Lung (tissue), 12 donors: Measurements from ENCODE around the gene SYNPR. TPM values are rescaled to one million over a fixed set of nuclear protein-coding genes. Genes with fewer than 3 reads are reported as not detected.

Source experiments
- ATAC-seq: fragments of 200-7000 bp; cut with Tn5 transposase; one replicate; pipeline ENCODE4 v1.9.1; 2020; ENCODE audit warnings: moderate number of reproducible peaks; ENCODE audit not compliant: insufficient read depth, low FRiP score
- DNase-seq, 3 donors: peaks; one replicate each; pipeline ENCODE4 v3.0.0-alpha.2; 2013 to 2017
- H3K27ac ChIP-seq, 2 donors: one replicate each; pipeline ENCODE4 v1.5.1; 2013; ENCODE audit warnings: mild to moderate bottlenecking in 2 of 2, moderate library complexity in 2 of 2, control low read depth in 1 of 2, inconsistent platforms in 1 of 2, low read depth in 1 of 2, low read length in 1 of 2
- H3K27me3 ChIP-seq, 3 donors: one replicate each; pipeline ENCODE4 v1.5.1; 2013; ENCODE audit warnings: low read length in 2 of 3; ENCODE audit not compliant: control insufficient read depth in 3 of 3, insufficient read depth in 3 of 3
- H3K36me3 ChIP-seq, 4 donors: one replicate each; pipeline ENCODE4 v1.5.1; 2013; ENCODE audit warnings: low read length in 4 of 4, mild to moderate bottlenecking in 1 of 4, moderate library complexity in 1 of 4; ENCODE audit not compliant: control insufficient read depth in 4 of 4, insufficient read depth in 4 of 4
- H3K4me1 ChIP-seq, 5 donors: one replicate each; pipeline ENCODE4 v1.5.1; 2013; ENCODE audit warnings: low read length in 5 of 5, mild to moderate bottlenecking in 2 of 5, moderate library complexity in 1 of 5; ENCODE audit not compliant: control insufficient read depth in 5 of 5, insufficient read depth in 5 of 5
- H3K4me3 ChIP-seq: one replicate; pipeline ENCODE4 v1.5.1; 2013; ENCODE audit warnings: mild to moderate bottlenecking, control low read depth, moderate library complexity
- H3K9ac ChIP-seq, 2 donors: one replicate each; pipeline ENCODE4 v1.5.1; 2013; ENCODE audit warnings: low read length in 2 of 2, control low read depth in 1 of 2; ENCODE audit not compliant: insufficient read depth in 1 of 2
- H3K9me3 ChIP-seq, 4 donors: one replicate each; pipeline ENCODE4 v1.5.1; 2013; ENCODE audit warnings: low read length in 3 of 4, mild to moderate bottlenecking in 1 of 4, moderate library complexity in 1 of 4; ENCODE audit not compliant: control insufficient read depth in 4 of 4, insufficient read depth in 3 of 4
- WGBS, 2 donors: extraction: QIAGEN DNeasy Blood & Tissue Kit; methylation state at CpG; one replicate each; pipeline ENCODE4 v1.1.7; 2013; 5-methylcytosine and 5-hydroxymethylcytosine counted together
- polyA plus RNA-seq, 2 donors: library from polyadenylated mRNA; stranded (reverse); fragments of 200-250 nt; gene quantifications; one replicate each; pipeline ENCODE4 v1.2.1, GENCODE V29; 2013
- total RNA-seq, 2 donors: library from RNA; depleted of rRNA in 1 of 2; stranded (reverse); fragments of >200 nt in 1 of 2; gene quantifications; one replicate each; pipeline ENCODE4 v1.2.1, GENCODE V29; 2014 to 2021
- TF ChIP-seq, protein P1 (sequence below): IDR thresholded peaks from 2 replicates; pipeline ENCODE4 v1.5.1; 2012; ENCODE audit warnings: mild to moderate bottlenecking; ENCODE audit errors: control extremely low read depth, extremely low read depth
- donor health status: control.
- donor health status: control.
- donor health status: Bipolar disorder and iron deficiency.
- donor health status: healthy.
- donor health status: DM: yes; HTN: yes; CAD: no.

The SYNPR gene
- total and polyA plus RNA-seq, 4 donors: 0.43 TPM; not detected in 3

DNA sequence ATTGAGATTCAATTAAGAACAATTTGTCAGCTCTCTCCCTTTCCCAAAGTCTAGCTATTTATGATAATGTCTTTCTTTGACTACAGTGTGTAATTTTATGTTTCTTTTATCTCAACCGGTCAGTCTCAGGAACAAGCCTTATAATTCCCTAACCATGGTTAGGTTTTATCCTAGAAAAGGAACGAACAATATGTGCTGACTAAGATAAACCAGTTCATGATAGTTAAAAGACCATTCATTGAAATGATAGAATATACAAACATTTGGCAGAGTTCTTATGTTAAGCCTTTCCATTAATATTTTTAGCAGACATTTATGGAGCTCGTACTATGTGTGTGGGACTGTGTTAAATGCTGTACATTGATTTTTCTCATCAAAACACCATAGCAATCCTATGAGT is 106.3 kb downstream of the SYNPR start:
- peak in 2 of 3 donors; percentile 8 to 17 for DNase-seq
- H3K4me1 ChIP-seq: peaks cover 0 to 6% (median 0%) of the 10 kb centered on the region in 5 donors
- no peak overlapping the region for H3K27ac ChIP-seq
- no peaks in the 10 kb centered on the region for H3K36me3 ChIP-seq
- no peaks in the 10 kb centered on the region for H3K9me3 ChIP-seq
- no peak overlapping the region for H3K9ac ChIP-seq
- H3K4me3 ChIP-seq: no peak overlapping the region
- TF ChIP-seq, protein P1, sequence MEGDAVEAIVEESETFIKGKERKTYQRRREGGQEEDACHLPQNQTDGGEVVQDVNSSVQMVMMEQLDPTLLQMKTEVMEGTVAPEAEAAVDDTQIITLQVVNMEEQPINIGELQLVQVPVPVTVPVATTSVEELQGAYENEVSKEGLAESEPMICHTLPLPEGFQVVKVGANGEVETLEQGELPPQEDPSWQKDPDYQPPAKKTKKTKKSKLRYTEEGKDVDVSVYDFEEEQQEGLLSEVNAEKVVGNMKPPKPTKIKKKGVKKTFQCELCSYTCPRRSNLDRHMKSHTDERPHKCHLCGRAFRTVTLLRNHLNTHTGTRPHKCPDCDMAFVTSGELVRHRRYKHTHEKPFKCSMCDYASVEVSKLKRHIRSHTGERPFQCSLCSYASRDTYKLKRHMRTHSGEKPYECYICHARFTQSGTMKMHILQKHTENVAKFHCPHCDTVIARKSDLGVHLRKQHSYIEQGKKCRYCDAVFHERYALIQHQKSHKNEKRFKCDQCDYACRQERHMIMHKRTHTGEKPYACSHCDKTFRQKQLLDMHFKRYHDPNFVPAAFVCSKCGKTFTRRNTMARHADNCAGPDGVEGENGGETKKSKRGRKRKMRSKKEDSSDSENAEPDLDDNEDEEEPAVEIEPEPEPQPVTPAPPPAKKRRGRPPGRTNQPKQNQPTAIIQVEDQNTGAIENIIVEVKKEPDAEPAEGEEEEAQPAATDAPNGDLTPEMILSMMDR: no peak
- no peaks in the 10 kb centered on the region for H3K27me3 ChIP-seq
- ATAC-seq: no peak
- WGBS, 2 donors: 67 to 78% methylated on average over 3 of the region's 3 CpGs

DNA sequence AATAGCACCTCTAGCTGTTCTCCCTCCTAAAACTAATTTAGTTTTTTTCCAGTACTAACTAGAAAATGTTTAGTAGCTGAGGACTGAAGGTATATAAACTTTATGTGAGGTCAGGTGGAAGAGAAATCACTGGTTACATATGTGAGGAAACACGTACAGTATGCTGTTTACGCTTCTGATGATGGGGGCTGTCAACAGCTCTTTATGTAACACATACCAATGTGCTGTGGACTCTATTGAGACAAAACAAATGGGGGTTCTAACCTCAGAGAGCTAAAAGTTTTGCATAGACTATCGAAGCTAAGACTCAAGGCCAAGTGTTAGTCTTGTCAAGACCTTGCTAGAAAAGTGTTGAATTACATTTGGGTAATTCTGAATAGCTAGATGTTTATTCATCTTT is 107.5 kb downstream of the SYNPR start:
- no peak overlapping the region for H3K9ac ChIP-seq
- no peaks in the 10 kb centered on the region for H3K9me3 ChIP-seq
- TF ChIP-seq, protein P1: no peak
- H3K27ac ChIP-seq: no peak overlapping the region
- DNase-seq: peak in 1 of 3 donors; percentile 13
- no peaks in the 10 kb centered on the region for H3K27me3 ChIP-seq
- peaks cover 0 to 6% (median 0%) of the 10 kb centered on the region in 5 donors for H3K4me1 ChIP-seq
- 40 to 49% methylated on average over 3 of the region's 3 CpGs for WGBS, 2 donors
- H3K4me3 ChIP-seq: no peak overlapping the region
- no peaks in the 10 kb centered on the region for H3K36me3 ChIP-seq
- no peak for ATAC-seq

DNA sequence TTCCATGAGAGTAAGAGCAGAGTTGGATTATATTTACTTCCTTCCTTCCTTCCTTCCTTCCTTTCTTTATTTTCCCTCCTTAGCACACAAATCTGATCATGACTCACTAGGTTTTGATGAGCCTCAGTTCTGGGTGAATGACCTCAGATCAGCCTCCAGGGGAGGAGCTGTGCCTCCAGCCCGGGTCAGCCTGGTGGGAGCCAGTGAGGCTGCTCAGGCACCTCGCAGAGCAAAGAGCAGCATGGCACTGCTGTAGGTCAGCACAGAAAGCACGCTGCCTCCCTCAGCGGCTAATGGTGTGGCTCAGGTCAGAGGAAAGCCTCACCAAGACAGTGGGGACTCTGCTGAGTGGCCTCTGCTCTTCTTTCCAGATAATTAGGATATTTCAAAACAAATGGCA is 108.5 kb downstream of the SYNPR start:
- no peak overlapping the region for H3K27ac ChIP-seq
- WGBS, 2 donors: 47 to 56% methylated on average over 4 of the region's 4 CpGs
- TF ChIP-seq, protein P1: no peak
- no peak overlapping the region for H3K4me3 ChIP-seq
- H3K9me3 ChIP-seq: no peaks in the 10 kb centered on the region
- no peaks in the 10 kb centered on the region for H3K36me3 ChIP-seq
- peaks cover 0 to 6% (median 0%) of the 10 kb centered on the region in 5 donors for H3K4me1 ChIP-seq
- ATAC-seq (no peak), DNase-seq (no peak)
- no peaks in the 10 kb centered on the region for H3K27me3 ChIP-seq
- no peak overlapping the region for H3K9ac ChIP-seq

DNA sequence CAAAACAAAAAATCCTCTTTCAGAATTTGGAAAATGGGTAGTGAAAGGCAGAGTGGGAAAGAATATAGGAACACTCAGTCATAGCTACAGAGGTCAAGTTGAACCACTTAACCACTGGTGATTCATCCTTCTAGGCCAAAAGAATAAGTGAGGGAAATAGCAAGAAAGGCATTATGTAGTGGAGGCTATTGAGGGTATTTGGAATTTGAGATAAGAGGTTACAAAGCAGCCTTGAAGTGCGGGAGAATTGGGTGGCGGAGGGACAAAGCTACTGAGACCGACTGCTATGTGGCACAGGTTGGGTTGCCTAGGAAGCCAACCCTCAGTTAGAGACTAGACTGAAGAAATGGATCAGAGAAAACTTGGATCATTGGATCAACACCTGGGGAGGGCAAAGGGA is 109.5 kb downstream of the SYNPR start:
- DNase-seq: no peak

More for the DNA sequence above, 109.5 kb downstream of the SYNPR start:
- 70 to 79% methylated on average over 3 of the region's 3 CpGs for WGBS, 2 donors
- peak; percentile 61 for ATAC-seq
- Histone ChIP-seq H3K9ac (no peak overlapping the region), H3K4me3 (no peak overlapping the region), H3K4me1 (peaks cover 0 to 6% (median 0%) of the 10 kb centered on the region in 5 donors), H3K27ac (no peak overlapping the region), H3K36me3 (no peaks in the 10 kb centered on the region), H3K27me3 (no peaks in the 10 kb centered on the region), H3K9me3 (no peaks in the 10 kb centered on the region)
- TF ChIP-seq, protein P1: no peak
